Measurements from ENCODE around the gene MMEL1. TPM values are rescaled to one million over a fixed set of nuclear protein-coding genes. Genes with fewer than 3 reads are reported as not detected.
A peak's percentile ranks its signal among the peaks of the same experiment; 100 is the strongest.

MMEL1 gene
- total and polyA plus RNA-seq, 2 donors (not counting 1 experiment from before 2014, with no cell fraction given) = 0.33 to 0.60 TPM

- Histone ChIP-seq H3K9ac (ENCODE audit: insufficient read depth, low read length) (peak overlapping the region; percentile 2), H3K4me1 (ENCODE audit: control insufficient read depth, extremely low read depth, insufficient read depth, low read length) (peaks cover 9% of the 10 kb centered on the region), H3K27me3 (ENCODE audit: control insufficient read depth, insufficient read depth, low read length) (no peaks in the 10 kb centered on the region), H3K4me2 (ENCODE audit: extremely low read depth, insufficient read depth, low read length) (no peak overlapping the region), H3K4me3 (replicated peaks in 1 of 4; ENCODE audit: control extremely low read depth in 1 of 4, insufficient read depth in 1 of 4, low read depth in 3 of 4, low read length in 4 of 4) (no peak overlapping the region), H3K27ac (ENCODE audit: insufficient read depth, low read length) (no peak overlapping the region), H2AFZ (ENCODE audit: low read length) (no peak overlapping the region), H3K36me3 (ENCODE audit: control insufficient read depth, insufficient read depth, low read length) (no peaks in the 10 kb centered on the region), H3K9me3 (ENCODE audit: control insufficient read depth, insufficient read depth, low read depth, low read length) (no peaks in the 10 kb centered on the region), H3K79me2 (ENCODE audit: control insufficient read depth, insufficient read depth, low read length) (no peaks in the 10 kb centered on the region), H4K20me1 (ENCODE audit: control insufficient read depth, extremely low read depth, insufficient read depth, low read length) (no peaks in the 10 kb centered on the region)
- DNase-seq (ENCODE audit: low read depth in 2 of 2) = peak; percentile 27 to 37
- TF ChIP-seq EZH2 (IDR thresholded peaks at IDR 0.05; ENCODE audit: low read length, missing control alignments) = no peak
- no peak for TF ChIP-seq CTCF (conservative IDR thresholded peaks at IDR 0.05 in 1 of 2, IDR thresholded peaks at IDR 0.05 in 1 of 2; ENCODE audit: low read depth in 1 of 2, low read length in 2 of 2)
Measured at GRCh38 chr1:2543543-2544092, 89.2 kb downstream of the MMEL1 start.

- H3K4me3 ChIP-seq (replicated peaks in 1 of 4; ENCODE audit: control extremely low read depth in 1 of 4, insufficient read depth in 1 of 4, low read depth in 3 of 4, low read length in 4 of 4) = no peak overlapping the region
- no peak overlapping the region for H3K9ac ChIP-seq (ENCODE audit: insufficient read depth, low read length)
- H3K79me2 ChIP-seq (ENCODE audit: control insufficient read depth, insufficient read depth, low read length) = no peaks in the 10 kb centered on the region
- TF ChIP-seq EZH2 (IDR thresholded peaks at IDR 0.05; ENCODE audit: low read length, missing control alignments) (no peak), CTCF (conservative IDR thresholded peaks at IDR 0.05 in 1 of 2, IDR thresholded peaks at IDR 0.05 in 1 of 2; ENCODE audit: low read depth in 1 of 2, low read length in 2 of 2) (no peak)
- H3K9me3 ChIP-seq (ENCODE audit: control insufficient read depth, insufficient read depth, low read depth, low read length) = no peaks in the 10 kb centered on the region
- H3K4me1 ChIP-seq (ENCODE audit: control insufficient read depth, extremely low read depth, insufficient read depth, low read length) = peaks cover 2% of the 10 kb centered on the region
- H2AFZ ChIP-seq (ENCODE audit: low read length) = no peak overlapping the region
- no peak overlapping the region for H3K27ac ChIP-seq (ENCODE audit: insufficient read depth, low read length)
- H3K4me2 ChIP-seq (ENCODE audit: extremely low read depth, insufficient read depth, low read length) = no peak overlapping the region
- H3K27me3 ChIP-seq (ENCODE audit: control insufficient read depth, insufficient read depth, low read length) = no peaks in the 10 kb centered on the region
- no peaks in the 10 kb centered on the region for H3K36me3 ChIP-seq (ENCODE audit: control insufficient read depth, insufficient read depth, low read length)
- H4K20me1 ChIP-seq (ENCODE audit: control insufficient read depth, extremely low read depth, insufficient read depth, low read length) = no peaks in the 10 kb centered on the region
- no peak for DNase-seq (ENCODE audit: low read depth in 2 of 2)
Measured at GRCh38 chr1:2542246-2542915, 90.4 kb downstream of the MMEL1 start.

GRCh38 chr1:2541619-2542245, 91.1 kb downstream of the MMEL1 start:
- Histone ChIP-seq H3K27ac (ENCODE audit: insufficient read depth, low read length) (no peak overlapping the region), H4K20me1 (ENCODE audit: control insufficient read depth, extremely low read depth, insufficient read depth, low read length) (no peaks in the 10 kb centered on the region), H2AFZ (ENCODE audit: low read length) (no peak overlapping the region), H3K4me2 (ENCODE audit: extremely low read depth, insufficient read depth, low read length) (no peak overlapping the region), H3K36me3 (ENCODE audit: control insufficient read depth, insufficient read depth, low read length) (no peaks in the 10 kb centered on the region), H3K4me1 (ENCODE audit: control insufficient read depth, extremely low read depth, insufficient read depth, low read length) (peaks cover 2% of the 10 kb centered on the region), H3K9ac (ENCODE audit: insufficient read depth, low read length) (no peak overlapping the region), H3K9me3 (ENCODE audit: control insufficient read depth, insufficient read depth, low read depth, low read length) (no peaks in the 10 kb centered on the region), H3K27me3 (ENCODE audit: control insufficient read depth, insufficient read depth, low read length) (no peaks in the 10 kb centered on the region), H3K79me2 (ENCODE audit: control insufficient read depth, insufficient read depth, low read length) (no peaks in the 10 kb centered on the region), H3K4me3 (replicated peaks in 1 of 4; ENCODE audit: control extremely low read depth in 1 of 4, insufficient read depth in 1 of 4, low read depth in 3 of 4, low read length in 4 of 4) (no peak overlapping the region)
- no peak for DNase-seq (ENCODE audit: low read depth in 2 of 2)
- TF ChIP-seq EZH2 (IDR thresholded peaks at IDR 0.05; ENCODE audit: low read length, missing control alignments) = no peak
- TF ChIP-seq CTCF (conservative IDR thresholded peaks at IDR 0.05 in 1 of 2, IDR thresholded peaks at IDR 0.05 in 1 of 2; ENCODE audit: low read depth in 1 of 2, low read length in 2 of 2) = no peak

All from fibroblast of lung (primary cell).